GM08714 (cell line): Measurements from ENCODE around the gene DPM1.

Source experiments
- H3K4me3 ChIP-seq: fragments of 200-500 bp; sonication (Bioruptor generic); 2 replicates; pipeline ENCODE4 v1.5.1; 2014; ENCODE audit warnings: mild to moderate bottlenecking, low read length, inconsistent platforms
- ZNF274 ChIP-seq: IDR thresholded peaks from 2 replicates; pipeline ENCODE4 v1.6.1; 2012; ENCODE audit warnings: mild to moderate bottlenecking, low read depth, low read length

Gene DPM1

GRCh38 chr20:50959543-50960126, 1.3 kb upstream of the DPM1 start:
- peak overlapping the region; percentile 91; the same call in 1 of the 2 replicates for H3K4me3 ChIP-seq
- TF ChIP-seq ZNF274, result no peak

GRCh38 chr20:50958615-50959542, 547 bp upstream of the DPM1 start, which contains the start of gene MOCS3:
TSS of gene MOCS3 (plus strand) at chr20:50958818. CDS start at chr20:50958843, 25 bp downstream.
- peak within 1 kb of the TSS; percentile 91 for H3K4me3 ChIP-seq
- TF ChIP-seq ZNF274, result no peak

- no peak for TF ChIP-seq ZNF274
- H3K4me3 ChIP-seq, result peak overlapping the region; percentile 91
These were observed 1.1 kb downstream of the DPM1 start for GRCh38 chr20:50957276-50957675.

- TF ChIP-seq ZNF274, result no peak
- no peak overlapping the region for H3K4me3 ChIP-seq
These were observed 4.5 kb downstream of the DPM1 start for GRCh38 chr20:50953821-50954220.

GRCh38 chr20:50953196-50953595, 5.1 kb downstream of the DPM1 start:
- TF ChIP-seq ZNF274, result no peak
- no peak overlapping the region for H3K4me3 ChIP-seq

- H3K4me3 ChIP-seq, result no peak overlapping the region
These were observed 10.1 kb downstream of the DPM1 start for GRCh38 chr20:50948132-50948785.

GRCh38 chr20:50943069-50943468, 15.3 kb downstream of the DPM1 start:
- TF ChIP-seq ZNF274, result no peak

More at GRCh38 chr20:50948132-50948785, 10.1 kb downstream of the DPM1 start:
- no peak for TF ChIP-seq ZNF274

GRCh38 chr20:50933589-50933988, 24.7 kb downstream of the DPM1 start:
- H3K4me3 ChIP-seq, result no peak overlapping the region
- TF ChIP-seq ZNF274, result no peak

More at GRCh38 chr20:50943069-50943468, 15.3 kb downstream of the DPM1 start:
- H3K4me3 ChIP-seq, result no peak overlapping the region

- no peak for TF ChIP-seq ZNF274
- H3K4me3 ChIP-seq, result no peak overlapping the region
These were observed 25.5 kb downstream of the DPM1 start for GRCh38 chr20:50932691-50933280.

GRCh38 chr20:50932016-50932485, 26.3 kb downstream of the DPM1 start:
- no peak for TF ChIP-seq ZNF274
- peak overlapping the region; percentile 19; the same call in 1 of the 2 replicates for H3K4me3 ChIP-seq

- no peak for TF ChIP-seq ZNF274
- peak within 1 kb of the TSS; percentile 99 for H3K4me3 ChIP-seq
These were observed 26.9 kb downstream of the DPM1 start, which contains the start of gene ADNP for GRCh38 chr20:50931306-50932015. TSS of gene ADNP (minus strand) at chr20:50931437. CDS start at chr20:50903996, 27,441 bp downstream.

GRCh38 chr20:50930976-50931305, 27.4 kb downstream of the DPM1 start:
- H3K4me3 ChIP-seq, result peak overlapping the region; percentile 43; the same call in 1 of the 2 replicates
- TF ChIP-seq ZNF274, result no peak
